T-helper 2 cell (primary cell): ENCODE measurements around the gene SLIT1.
A peak's percentile ranks its signal among the peaks of the same experiment; 100 is the strongest.
"Not testable (repeated sequence)": the region's sequence is repeated elsewhere in the genome, so short reads cannot be mapped to it uniquely, and the experiment has no call there.

Source experiments
- DNase-seq, 5 experiments: peaks; one replicate each; pipeline versions ENCODE4 v3.0.0 to v3.0.0-alpha.2; 2012 to 2022

SLIT1 gene

DNA sequence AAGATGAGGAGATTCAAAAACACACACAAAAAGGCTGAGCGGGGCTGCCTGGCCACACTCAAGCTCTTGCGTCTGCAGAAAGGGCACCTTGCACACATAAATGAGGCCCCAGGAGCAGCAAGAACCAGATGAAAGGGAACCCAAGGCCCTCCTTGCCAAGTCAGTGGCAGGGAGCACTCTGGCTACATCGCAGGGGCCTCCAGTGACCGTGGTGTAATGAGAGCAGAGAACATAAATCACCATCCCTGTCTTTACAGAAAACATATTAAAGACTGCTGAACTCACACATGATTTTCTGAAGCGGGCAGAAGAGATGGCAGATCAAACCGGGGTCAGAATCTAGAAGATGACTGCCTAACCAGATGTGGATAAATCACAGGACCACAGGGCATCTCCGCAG is 80.5 kb downstream of the SLIT1 start:
- DNase-seq, result no peak

DNA sequence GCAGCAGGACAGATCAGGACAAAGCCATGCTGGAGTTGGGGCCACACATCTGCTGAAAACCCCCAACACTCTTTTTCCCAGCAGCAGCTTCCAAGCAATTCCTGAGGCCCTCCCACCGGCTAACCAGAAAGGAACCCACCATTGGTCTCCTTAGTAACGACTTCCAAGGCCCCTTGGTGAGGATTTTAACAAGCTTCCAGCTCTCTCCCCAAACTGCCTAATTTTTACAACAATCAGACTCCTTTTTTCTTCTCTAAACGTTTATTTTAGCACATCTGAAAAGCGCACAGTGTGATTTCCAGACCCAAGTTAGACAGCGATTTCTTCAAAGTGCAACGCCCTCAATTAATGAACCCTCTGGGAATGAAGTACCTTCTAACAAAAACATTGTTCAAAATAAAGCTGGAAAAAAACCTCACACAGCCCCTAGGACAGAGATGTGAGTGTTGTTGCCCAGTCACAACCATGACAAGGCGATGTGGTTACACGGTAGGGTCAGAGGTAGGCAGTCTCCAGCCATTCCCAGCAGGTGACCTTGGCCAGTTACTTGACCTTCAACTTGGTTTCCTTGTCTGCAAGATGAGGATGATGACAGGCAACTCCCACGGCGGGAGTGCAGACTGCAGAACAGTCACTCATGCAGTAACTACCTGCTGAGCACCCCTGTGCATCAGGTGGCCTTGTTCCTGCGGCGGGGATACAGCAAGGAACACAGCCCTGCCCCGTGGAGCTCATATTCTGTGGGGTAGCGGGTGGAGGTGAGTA is 82.3 kb downstream of the SLIT1 start:
- no peak for DNase-seq

DNA sequence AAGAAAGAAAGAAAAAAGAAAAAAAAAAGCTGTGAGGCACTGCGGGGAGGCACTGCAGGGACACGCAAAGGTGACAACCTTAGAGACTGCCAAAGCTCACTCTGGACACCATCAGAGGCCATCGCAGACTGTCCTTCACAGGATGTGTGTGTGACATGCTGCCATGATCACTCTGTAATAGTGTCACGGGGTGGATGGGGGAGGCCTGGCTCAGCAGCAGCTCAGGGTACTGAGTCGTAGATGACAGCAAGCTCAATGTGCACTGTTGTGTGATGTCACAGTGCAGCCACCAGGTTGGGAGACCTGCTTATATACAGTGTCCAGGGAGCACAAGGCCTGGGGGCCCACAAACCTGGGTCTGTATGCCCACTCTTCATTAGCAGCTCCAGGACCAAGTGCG is 83.3 kb downstream of the SLIT1 start:
- DNase-seq, result no peak

DNA sequence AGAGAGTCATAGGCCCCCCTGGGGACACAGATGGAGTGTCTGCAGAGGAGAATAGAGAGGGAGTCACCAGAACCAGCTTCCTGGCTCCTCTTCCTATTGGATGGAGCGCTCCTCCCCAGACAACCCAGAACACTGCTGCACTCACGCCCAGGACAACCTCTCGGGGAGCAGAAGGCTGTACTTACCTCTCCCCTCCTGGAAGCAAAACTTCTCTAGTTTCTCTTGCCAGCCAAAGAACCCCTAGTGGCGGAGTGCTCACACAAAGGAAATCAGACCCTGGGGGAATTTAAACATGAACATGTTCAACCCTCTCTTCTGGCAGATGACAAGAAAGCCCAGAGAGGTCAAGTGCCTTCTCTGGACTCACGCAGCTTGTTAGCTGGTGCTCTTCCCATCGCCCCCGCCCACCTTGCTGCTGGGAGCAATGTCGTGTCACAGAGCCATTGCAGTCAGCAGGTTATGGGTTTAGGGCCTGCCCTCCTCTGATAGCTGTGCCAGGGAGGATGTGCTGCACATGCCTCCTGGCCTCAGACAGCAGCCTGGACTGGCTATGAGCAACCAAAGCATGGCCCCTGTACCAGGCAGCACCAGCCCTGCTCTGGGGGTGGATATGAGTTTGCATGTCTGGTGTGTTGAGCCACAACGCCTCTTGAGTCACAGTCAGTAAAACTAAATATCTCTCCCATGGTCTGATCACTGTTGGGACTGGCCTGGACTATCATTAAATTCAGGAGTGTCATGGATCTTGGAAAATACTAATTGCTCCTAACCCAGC is 84.4 kb downstream of the SLIT1 start:
- no peak for DNase-seq

DNA sequence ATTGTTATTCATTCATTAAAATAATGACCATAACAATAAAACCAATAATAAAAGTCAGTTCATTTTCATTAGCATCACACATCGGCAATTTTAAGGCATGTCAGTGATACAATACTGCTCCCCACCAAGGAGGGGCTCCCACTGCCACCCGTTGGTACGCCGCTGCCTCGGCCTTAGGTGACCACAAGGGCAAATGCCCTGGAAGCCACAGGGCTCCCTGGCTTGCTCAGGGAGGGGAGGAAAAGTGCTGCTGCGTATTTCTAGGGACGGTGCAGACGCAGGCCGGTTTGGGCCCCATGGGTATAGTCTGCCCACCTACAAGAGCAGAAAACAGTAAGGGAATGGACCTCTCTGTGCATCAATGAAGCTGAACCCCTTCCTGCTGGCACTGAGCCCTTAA is 85.1 kb downstream of the SLIT1 start:
- no peak for DNase-seq

DNA sequence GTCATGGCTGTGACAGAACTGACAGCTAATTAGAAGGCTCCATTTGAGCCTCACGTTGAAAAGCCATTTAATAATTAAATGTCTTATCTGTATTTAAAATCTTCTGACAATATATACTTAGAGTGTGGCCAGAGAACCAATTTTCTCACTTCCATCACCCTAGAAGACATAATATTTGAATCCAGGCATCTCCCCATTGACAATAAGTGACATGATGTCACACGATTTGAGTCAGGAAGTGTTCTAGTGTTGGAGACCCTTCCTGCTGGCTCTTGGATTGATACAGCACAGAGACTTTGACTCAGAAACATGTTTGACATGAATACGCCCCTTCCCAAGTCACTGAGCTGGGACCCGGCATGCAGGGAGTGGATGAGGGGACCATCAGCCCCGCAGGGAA is 85.9 kb downstream of the SLIT1 start:
- DNase-seq, result no peak

DNA sequence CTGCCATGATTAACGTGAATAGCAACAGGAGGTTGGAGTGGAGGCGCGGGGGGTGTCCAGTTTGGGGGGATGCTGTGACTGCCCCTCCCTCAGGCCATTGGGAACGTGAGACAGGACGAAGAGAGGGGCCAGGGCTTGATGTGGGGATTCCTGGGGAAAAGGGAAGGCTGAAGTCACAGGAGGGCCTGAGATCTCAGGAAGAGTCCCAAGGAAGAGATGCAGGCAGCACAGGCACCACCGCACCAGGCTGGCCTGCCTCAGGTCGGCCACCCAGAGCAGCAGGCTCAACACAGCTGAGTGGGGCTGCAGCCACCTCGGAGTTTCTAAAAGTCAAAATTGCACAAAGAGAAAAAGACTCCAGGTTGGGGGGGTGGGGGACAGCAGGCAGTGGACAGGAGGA is 86.7 kb downstream of the SLIT1 start:
- DNase-seq, result no peak

DNA sequence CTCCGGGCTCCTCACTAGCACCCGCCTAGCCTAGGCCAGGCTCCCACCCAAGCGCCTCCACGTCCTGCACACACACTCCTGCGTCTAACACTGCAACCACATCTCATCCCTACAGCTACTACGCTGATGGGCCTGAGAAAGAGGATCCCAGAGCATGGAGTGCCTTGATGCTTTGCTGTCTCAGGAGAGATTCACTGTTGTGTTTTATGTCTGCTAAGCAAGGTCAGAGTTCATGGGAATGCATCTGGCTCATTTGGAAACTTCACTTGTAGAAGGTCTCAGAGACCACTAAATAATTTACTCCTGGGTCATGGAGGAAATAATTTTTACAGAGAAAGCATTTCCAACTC is 88.7 kb downstream of the SLIT1 start:
- DNase-seq, result no peak

DNA sequence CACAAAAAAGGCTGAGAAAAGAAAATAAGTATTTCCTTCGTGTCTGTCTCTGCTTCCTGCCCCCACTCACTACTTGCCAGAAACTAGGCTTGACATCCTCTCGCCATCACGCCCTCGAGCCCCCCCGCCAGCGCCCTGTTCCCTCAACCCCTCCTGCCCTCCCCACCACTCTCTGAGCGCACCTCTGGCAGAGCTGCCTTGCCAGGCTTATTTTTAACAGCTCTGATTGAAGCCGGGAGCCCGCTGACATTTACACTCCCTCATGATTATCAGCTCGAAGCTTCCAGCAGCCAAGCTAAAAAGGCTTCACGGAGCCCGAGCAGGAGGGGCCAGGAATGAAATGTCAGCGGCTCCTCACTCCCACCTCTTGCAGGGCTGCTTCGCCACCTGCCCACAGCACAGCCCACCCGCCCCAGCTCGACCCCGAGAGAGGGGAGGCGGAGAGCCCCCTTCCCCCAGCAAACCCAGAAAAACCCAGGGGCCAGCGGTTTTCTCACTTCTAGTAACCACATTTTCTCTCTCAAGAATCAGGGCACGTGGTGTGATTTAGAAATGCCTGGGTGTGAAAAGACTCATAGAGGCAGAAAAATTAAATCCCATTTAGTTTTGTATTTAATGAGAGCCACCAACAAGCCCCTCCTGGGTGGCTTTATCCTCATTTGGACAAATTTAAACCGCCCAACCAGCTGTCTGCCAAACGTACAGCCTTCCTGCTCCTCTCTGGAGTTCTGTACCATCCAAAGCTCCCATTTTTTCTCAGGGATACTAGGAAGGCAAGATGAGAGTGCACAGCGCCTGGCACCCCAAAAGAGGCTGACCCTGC is 89.3 kb downstream of the SLIT1 start:
- peak in 2 of 5 experiments; percentile 17 to 65 for DNase-seq

DNA sequence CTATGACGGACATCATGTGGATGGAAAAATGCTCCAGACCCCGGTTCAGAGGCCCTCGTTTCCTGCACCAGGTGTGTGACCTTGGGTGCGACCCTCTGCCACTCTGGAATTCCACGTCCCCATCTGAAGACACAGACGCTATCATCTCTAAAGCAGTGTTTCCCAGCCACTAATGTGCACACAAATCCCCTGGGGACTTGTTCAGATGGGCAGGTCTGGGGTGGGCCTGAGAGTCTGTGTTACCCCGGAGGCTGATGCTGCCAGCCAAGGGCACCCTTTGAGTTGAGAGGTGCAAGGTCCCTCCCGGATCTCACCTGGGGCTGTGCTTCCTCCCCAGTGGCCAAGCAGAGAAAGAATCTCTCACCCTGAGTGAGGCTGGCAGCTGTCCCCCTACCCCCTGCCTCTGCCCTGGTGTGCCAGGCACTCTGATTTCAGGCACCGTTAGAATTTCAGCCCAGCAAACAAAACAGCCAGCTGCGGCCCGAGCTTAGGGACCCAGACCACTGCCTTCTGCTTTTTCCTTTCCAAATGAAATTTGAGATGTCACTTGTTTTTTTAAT is 90.0 kb downstream of the SLIT1 start:
- DNase-seq, result peak in 1 of 5 experiments; percentile 17

DNA sequence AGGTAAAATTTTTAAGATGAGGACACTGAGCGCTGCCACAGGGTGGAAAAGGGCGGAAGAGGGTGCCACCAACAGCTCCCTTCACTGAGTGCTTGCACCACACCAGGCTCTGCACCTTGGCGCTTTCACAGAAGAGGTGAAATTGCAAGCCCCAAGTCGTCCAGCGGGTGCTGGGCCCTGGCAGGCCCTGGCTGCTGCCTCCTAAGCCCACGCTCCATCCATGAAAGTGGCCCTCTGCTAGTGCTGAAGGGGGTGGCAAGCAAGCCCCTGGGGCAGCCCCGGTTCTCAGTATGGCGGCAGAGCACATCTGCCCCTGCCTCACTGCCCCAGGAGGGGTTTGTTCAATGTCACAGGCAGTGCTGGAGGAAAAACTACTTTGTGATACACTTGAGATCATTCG is 95.1 kb downstream of the SLIT1 start:
- no peak for DNase-seq

DNA sequence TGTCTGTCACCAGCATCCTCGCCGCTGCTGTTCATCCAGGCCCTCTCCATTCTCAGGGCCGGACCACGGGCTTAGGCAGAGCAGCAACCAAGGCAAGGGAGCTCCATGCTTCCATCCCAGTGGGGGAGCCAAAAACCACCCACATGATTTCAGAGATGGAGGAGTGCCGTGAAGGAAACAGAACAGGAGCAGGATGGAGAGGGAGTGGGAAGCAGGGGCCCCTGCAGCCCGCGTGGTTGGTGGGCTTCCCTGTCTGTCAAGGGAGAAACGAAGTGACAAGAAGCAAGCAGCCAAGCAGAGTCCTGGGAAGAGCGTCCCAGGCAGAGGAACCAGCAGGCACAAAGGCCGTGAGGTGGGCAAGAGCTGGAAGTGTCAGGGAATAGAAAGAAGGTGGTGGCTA is 95.7 kb downstream of the SLIT1 start:
- DNase-seq, result no peak

DNA sequence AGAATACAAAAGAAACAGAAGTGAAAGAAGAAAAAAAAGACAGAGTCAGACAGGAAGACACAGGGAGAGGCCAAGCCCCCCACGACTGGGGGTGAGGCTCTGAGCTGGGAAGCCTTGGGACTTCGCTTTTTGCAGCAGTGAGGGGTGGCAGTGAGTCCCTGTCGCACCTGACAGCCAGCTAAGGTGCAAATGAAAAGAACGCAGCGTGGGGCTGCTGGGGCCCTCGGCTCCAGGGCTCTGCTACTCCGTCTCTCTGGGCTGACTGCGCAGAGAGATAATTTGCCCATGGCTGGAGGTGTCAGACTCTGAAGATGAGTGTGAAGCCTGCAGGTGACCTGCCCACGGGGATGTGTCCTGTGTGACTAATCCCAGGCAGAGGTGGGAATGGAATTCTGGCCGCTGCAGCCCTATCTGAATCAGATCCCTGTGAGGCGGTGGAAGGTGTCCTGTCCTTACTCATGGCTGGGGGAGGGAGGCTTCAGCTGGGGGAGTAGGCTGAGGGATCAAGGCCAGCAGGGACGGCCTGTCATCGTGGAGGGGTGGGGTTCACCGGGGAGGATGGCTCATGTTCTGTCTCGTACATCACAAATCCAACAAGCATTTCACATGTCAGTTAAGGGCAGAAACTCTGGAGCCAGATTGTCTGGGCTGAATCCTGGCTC is 96.4 kb downstream of the SLIT1 start:
- no peak for DNase-seq

DNA sequence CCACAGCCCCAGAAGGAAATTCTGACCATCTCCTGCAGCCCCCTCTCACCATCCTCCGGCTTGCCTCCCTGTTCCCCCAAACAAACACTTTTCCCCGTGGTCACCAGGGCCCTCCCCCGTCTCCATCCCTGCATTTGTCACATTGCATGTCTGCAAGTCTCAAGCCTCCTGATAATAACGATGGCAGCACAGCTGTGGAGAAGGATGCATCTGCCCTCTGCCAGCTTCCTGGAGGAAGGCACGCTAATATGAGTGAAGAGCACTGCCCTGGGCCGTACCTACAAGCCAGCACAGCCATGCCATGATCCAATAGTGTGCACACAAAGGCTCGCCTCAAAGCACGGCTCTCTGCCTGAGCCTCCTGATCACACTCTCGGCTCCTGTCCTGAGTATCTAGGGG is 98.5 kb downstream of the SLIT1 start:
- no peak for DNase-seq

DNA sequence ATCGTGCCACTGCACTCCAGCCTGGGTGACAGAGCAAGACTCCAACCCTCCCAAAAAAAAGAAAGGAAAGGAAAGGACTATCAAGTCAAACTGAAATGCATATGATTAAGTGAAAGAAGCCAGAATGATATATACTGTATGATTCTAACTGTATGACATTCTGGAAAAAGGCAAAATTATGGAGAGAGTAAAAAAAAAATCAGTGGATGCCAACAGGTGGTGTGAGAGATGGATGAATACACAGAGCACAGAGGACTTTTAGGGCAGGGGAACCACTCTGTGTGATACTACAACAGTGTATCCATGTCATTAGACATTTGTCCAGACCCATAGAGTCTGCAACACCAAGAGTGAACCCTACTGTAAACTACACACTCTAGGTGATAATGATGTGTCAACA is 99.2 kb downstream of the SLIT1 start:
- DNase-seq, result no peak

DNA sequence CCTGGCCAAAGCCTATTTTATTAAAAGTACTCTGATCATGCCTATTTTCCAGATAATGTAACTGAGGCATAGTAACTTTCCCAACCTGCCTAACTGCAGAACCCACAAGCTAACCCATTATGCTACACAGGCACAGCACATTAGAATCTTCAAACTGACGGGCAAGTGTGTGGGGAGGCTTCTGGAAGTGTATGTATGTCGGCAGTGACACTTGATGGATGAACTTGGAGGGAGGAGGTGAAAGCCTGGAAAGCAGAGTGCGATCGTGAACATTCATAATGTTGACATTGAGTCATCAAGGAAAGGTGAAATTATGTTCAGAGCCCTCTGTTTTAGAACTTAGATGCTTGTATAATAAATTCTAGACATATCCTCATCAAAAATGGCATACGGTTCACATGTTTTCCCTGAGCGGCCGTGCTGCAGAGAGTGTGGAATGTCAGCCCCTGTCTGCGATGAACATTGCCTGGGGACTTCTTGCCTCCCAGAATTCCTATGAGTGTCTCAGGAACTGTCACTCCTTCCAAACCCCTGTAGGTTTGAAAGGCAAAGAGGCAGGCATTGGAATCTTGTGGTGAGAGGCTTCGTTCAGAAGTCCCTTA is 102.4 kb downstream of the SLIT1 start:
- DNase-seq, result no peak

DNA sequence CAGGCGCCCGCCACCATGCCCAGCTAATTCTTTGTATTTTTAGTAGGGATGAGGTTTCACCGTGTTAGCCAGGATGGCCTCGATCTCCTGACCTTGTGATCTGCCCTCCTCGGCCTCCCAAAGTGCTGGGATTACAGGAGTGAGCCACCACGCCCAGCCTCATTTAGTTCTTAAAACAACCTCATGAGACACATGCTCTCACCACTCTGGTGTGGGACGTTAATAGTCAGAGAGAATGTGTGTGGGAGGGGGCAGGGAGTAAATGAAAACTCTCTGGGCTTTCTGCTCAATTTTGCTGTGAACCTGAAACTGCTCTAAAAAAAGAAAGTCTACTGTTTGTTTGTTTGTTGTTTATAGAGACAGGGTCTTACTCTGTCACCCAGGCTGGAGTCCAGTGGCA is 103.2 kb downstream of the SLIT1 start:
- DNase-seq, result not testable (repeated sequence)

DNA sequence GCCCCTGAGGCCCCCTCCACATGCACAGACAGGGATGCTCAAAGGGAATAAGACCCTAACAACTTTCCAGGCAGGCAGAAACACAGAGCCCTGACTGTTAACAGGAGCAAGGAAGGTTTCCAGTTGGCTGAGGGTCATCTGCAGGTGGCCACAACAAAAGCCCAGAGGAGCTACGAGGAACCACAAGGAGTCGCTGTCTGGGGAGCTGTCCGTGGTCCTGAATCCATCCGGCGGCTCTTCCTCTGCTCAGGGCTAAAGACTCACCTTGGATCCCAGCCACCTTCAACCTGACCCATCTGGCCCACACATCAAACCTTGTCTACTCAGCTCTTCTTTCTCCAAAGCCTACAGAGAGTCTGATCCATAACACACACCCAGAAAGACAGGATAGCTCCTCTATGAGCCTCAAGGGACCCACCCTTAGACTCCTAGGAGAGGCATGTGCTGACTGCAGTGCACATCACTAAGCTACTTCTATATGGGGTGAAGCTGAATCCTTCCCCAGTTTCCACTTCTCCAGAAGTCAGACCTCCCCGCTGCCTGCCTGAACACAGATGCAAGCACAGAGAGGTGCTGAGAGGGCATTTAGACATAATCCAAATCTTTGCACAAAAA is 104.0 kb downstream of the SLIT1 start:
- DNase-seq, result peak; percentile 15 to 54 (median 29)

DNA sequence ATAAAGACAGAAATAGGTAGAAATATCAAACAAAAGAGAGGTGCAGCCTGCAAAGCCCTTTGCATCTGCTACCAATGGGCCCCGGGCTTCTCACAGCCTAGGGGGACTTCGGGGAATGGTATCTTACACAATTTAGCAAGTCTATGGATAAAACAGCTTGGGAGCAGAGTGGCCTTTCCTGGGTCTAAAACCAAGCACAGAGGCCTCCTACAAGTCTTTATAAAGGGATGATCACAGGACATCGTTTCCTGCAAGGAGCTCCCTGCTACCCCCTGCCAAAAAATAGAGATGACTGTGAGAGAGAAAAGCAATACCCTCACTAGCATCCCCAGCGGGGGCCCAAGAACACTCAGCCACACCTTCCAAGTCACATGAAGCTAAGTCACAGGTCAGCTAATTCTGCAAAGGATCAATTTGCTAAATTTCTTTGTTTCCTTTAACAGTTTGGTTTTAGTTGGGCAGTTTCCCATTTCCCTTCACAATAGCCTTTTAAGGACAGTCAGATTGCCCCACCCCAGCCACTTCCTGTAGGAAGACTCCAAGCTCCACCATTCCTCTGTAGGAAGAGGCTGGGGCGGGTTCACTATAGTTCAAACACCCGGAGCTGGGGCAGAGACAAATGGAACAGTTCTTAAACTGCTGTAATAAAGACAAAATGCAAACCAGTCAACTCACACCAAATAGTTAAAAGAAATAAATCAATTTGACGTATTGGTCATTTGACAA is 105.5 kb downstream of the SLIT1 start:
- DNase-seq, result no peak

DNA sequence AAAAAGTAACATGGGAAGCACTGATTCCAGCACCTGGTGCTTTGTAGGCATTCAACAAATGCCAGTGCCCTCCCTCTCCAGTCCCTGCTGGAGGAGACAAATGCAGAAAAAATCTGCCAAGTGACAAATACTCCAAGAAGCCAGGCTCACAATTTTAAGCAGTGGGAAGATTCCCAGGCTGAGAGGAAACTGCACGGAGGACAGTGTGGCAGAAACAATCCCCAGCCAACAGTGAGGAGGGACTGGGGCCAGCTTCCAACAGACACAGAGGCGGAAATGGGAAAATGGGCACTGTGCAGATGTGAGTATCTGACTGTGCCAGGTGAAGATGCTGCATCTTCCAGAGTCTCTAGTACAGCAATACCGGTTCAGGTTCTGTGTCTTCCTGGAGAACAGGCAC is 106.3 kb downstream of the SLIT1 start:
- no peak for DNase-seq

DNA sequence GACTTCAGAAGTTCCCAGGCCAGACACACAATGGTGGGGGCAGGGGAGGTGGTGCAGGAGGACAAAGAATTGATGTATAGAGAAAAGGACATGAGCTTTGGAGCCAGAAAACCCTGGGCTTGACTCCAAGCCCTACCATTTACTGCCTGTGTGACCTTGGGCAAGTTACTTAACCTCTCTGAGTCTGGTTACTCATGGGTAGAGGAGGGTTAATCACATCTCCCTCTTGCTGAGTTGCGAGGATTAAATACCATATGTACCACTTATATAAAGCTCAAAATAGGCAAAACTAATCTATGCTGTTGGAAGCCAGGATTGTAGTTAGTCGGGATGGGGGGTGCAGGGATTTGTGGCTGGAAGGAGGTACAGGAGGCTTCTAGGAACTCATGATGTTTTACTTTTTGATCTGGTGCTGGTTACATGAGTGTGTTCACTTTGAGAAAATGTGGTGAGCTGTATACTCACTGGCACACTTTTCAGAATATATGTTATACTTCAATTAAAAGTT is 106.8 kb downstream of the SLIT1 start:
- no peak for DNase-seq
